ENCODE data around the gene PNISR.
A peak's percentile ranks its signal among the peaks of the same experiment; 100 is the strongest.
"Not testable (repeated sequence)": the region's sequence is repeated elsewhere in the genome, so short reads cannot be mapped to it uniquely, and the experiment has no call there.

Gene PNISR, protein sequence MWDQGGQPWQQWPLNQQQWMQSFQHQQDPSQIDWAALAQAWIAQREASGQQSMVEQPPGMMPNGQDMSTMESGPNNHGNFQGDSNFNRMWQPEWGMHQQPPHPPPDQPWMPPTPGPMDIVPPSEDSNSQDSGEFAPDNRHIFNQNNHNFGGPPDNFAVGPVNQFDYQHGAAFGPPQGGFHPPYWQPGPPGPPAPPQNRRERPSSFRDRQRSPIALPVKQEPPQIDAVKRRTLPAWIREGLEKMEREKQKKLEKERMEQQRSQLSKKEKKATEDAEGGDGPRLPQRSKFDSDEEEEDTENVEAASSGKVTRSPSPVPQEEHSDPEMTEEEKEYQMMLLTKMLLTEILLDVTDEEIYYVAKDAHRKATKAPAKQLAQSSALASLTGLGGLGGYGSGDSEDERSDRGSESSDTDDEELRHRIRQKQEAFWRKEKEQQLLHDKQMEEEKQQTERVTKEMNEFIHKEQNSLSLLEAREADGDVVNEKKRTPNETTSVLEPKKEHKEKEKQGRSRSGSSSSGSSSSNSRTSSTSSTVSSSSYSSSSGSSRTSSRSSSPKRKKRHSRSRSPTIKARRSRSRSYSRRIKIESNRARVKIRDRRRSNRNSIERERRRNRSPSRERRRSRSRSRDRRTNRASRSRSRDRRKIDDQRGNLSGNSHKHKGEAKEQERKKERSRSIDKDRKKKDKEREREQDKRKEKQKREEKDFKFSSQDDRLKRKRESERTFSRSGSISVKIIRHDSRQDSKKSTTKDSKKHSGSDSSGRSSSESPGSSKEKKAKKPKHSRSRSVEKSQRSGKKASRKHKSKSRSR

DNA sequence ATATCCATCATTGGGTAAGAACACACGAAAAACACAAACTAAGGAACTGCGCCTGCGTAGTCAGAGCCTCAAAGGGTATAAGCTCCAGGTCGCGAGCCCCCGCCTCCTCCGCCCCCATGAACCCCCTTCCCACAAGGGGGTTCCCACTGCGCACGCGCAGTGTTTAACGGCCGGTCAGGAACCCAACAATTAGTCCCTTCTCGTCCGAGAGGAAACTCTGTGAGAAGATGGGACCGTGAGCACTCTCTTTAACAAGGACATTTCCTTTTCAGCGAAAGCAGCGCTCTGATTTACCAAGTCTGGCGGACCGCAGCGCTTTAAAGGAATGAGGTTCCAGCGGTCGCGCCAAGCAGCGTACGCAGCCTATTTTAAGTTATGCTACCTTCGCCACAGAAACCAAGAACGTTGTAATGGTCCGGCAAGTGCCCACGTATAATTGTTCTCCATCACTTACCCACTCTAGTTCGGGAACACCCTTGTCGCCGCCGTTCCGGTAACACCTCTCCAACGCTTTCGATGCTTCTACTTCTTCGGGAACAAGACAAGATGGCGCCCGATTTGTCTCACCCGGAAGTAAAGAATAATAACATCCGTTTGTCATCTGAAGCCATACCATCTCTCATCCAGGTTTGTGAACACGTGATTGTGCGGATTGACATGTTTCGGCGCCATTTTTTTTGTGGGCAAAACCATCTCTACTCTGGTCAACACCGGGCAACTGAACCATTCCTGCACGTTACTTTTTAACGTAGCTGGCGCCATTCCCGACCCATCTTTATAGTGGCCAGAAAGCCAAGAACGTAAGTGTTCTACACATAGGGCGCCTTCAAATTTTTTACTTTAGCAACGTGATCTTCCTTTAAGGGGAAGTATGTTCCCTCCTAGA lies at the start of gene PNISR:
Gene PNISR, minus strand, starts transcription at position 548 of the 886 bp plus-strand sequence. CDS start 10,649 bp downstream, outside the sequence.
- peak; percentile 97 for DNase-seq

DNA sequence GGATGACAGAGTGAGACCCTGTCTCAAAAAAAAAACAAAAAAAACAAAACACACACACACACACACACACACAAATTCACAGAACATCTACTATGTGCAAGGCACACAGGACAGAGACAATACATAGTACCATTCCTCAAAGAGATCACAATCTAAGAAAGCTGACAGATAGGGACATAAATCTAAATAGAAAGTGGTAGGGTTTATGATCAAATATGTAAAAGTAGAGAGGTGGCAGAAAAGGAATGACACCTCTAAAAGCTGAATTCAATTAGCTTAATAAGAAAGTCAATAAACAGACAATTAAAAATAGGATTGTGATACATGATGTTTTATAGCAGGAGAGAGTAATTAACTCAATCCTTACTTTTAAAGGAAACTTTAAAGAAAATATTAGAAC lies 48.6 kb upstream of the PNISR start:
- DNase-seq, result no peak

DNA sequence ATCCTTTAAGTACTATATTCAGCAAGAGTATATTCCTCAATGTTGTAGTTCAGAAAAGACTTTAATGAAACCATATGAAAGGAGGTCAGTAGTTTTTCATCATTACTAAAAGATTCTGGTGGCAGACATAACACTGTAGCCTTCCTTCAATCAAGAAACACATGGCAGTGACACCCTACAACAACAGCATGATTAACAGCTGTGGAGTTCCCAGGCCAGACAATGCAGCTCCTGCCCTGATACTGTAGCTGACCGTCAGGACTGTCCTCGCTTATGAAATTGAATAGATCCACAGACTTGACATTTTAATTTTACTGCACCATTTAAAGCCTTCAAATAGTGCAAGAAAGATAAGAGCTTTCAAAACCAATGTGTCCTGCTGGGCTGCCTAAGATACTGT lies 46.5 kb upstream of the PNISR start:
- no peak for DNase-seq

DNA sequence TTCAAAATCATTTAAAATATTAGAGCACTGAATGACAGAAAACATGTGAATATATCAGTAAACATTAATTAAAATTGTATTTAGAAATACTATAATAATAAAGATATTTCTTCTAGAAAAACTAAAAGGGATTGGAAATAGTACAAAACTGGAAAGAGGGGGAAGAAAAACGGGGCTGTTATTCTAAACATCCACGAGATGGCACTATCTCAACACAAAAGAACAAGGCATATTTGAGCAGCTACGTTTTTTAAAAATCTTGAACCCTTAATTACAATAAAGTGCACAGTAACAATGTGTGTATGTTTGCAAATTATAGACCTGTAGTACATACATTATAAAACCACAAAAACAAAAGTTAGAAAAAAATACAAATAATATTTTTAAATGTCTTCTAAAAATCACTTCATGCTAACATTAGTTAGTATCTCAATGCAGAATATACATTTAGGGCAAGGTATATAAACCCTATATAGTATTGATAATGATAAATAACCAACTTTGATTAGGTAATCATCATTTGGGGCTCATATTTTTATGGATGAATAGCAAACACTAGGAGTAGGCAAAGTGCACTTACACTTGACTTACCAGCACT lies 42.5 kb upstream of the PNISR start:
- DNase-seq, result no peak

DNA sequence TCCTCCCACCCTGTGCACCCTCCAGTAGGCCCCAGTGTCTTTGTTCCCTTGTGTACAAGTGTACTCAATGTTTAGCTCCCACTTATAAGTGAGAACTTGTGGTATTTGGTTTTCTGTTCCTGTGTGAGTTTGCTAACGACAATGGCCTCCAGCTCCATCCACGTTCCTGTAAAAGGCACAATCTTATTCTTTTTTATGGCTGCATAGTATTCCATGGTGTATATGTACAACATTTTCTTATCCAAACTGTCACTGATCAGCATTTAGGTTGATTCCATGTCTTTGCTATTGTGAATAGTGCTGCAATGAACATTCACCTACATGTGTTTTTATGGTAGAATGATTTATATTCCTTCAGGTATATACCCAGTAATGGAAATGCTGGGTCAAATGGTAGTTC lies 34.0 kb upstream of the PNISR start:
- DNase-seq, result not testable (repeated sequence)

DNA sequence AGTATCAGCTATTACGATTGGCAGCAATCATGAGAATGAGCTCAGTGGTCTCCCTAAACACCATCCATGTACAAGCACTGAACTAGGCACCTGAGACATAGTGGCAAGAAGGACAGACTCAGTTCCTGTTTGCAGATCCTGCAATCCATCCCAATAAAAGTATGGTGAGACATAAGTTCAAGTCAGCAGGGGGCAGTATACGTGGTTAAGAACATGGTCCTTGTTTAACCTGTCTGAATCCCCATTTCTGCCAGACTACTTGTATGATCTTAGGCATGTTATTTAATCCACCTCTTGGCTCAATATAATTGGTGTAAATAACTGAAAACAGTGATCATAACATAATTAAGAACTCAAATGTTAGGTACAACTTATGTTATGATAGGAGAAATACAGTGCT lies 33.2 kb upstream of the PNISR start:
- DNase-seq, result no peak

DNA sequence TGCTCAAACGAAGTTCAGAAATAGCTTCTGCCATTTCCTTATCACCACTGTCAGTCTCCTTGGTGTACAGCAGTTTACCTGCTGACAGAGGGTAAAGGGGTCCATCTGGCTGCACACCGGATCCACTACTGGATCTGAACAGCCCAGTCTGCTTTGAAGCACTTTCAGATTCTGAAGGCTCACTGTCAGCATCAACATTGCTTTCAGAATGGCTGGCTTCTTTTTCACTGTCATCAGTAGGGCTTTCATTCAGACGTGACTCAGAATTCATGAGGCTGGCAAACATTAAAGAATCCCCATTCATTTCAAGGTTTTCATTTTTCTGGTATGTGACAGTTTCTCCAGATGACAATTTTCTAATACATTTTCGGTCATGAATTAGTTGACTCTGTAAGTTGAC lies 21.0 kb upstream of the PNISR start:
- DNase-seq, result no peak

- no peak for DNase-seq
Observed at GRCh38 chr6:99434702-99435530, 9.8 kb upstream of the PNISR start.

GRCh38 chr6:99432877-99433276 lies 7.8 kb upstream of the PNISR start:
- DNase-seq, result no peak

DNA sequence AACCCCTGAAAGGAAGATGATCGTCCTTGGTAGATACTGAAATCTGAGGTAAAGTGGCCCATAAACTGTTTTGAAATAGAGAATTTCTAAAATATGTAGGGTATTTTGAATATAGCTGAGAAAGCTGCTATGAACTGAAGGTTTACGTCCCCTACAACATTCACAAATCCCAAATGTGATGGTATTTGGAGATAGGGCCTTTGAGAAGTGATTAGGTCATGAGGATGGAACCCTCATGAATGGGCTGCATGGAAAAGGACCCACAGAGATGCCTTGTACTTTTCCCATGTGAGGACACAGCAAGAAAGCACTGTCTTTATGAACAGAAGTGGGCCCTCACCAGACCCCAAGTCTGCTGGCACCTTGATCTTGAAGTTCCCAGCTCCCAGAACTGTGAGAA lies 6.8 kb upstream of the PNISR start:
- DNase-seq, result no peak

DNA sequence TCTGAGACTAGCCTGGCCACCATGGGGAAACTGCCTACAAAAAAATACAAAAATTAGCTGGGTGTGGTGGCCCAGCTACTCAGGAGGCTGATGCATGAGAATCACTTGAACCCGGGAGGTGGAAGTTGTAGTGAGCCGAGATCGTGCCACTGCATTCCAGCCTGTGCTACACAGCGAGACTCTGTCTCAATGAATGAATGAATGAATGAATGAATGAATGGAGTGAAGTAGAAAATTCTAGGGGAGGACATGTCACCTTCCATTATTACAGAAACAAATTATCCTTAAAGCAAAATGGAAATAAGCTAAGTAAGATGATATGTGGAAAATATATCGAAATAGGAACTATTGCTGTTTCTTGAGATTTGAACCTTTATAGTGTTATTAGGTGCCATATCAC lies 2.9 kb upstream of the PNISR start:
- DNase-seq, result no peak

DNA sequence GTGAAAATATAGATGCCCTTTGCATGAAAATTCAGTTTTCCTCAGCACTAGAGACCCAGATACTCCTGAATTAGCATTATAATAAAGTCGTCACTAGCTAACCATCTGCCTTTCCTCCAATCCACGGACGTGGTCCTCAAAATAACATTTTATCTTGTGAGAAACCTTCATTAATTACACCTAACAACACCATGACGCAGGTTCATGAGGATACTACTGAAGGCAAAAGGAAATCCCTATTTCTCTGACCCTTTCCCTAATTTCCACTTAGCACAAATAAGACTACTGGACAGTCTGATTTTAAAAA lies 1.3 kb upstream of the PNISR start:
- no peak for DNase-seq

GRCh38 chr6:99425647-99426450 lies 741 bp upstream of the PNISR start:
- DNase-seq, result peak; percentile 85

- DNase-seq, result no peak
Observed at GRCh38 chr6:99424022-99424421, 1.1 kb downstream of the PNISR start.

DNA sequence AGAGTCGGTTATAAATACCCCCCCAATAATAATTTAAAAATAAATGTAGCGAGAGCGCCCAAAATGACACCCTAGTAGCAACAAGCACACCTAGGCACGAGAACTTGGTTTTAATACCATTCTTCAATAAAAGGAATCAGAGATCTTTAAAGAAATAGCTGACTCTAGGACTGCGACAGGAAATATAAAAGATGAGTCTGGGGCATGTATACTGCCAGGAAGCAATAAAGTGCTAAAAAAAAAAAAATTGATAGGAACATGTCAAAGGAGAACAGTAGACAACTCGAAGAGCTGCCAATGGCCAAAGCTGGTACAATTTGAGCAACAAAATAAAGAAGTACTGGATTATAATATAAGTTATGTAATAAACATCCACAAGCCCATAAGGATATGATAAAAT lies 2.2 kb downstream of the PNISR start:
- DNase-seq, result no peak

DNA sequence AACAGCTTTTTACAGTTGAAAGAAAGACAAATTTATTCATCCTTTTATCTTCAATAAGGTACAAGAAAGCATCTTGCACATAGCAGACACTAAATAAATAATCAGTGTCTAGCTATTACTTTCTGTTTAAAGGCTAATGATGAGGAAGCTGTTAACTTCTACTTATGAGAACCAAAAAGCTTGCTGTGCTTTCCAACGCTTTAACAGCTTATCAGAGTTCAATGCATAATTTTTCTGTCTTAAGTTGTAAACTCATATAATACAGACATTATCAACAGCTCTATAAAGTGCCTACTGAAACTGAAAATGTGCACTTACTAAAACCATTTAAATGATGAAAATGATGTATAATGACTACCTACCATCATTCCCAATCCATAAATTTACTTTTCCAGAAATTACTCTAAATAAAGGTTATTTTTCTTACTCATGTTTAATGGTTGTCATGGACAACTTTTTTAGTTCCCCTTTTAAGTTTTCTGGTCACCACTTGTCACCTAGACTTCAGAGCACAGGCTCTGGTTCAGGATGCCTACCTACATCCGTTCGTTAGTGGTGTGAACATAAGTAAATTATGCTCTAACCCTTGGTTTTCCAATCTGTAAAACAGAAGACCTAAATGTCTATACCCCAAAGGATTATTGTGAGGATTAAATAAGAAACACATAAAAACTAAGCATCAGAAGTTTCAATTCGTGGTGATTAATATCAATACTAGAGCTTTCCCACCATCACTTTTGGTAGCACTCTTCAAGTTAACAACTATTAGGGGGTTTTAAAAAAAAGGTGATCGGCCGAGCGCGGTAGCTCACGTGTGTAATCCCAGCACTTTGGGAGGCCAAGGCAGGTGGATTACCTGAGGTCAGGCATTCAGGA lies 8.0 kb downstream of the PNISR start:
- no peak for DNase-seq

DNA sequence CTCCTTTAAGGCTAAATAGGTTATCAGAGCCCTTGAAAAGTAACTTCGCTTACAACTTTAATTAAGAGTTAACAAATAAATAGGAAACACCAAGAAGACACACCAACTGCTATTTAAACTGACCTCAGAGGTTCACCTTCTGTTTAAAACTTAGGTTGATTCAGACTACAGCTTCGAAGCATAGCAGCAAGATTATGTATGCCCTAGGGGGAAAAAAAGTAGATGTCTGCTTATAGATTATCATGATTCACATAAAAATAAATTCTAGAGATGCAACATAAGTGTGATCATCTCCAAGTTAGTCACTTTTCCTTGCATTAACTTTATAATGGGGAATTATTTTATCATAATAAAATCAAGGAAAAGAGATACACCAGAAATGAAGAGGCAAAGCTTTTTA lies 8.9 kb downstream of the PNISR start:
- DNase-seq, result no peak

- no peak for DNase-seq
Observed at GRCh38 chr6:99415446-99415845, 9.7 kb downstream of the PNISR start.

- no peak for DNase-seq
Observed at GRCh38 chr6:99412065-99412464, 13.0 kb downstream of the PNISR start.

- no peak for DNase-seq
Observed at GRCh38 chr6:99409672-99410071, 15.4 kb downstream of the PNISR start.
